Measurements from ENCODE around the gene SLC16A9. TPM values are rescaled to one million over a fixed set of nuclear protein-coding genes. Genes with fewer than 3 reads are reported as not detected.

The SLC16A9 gene
- total RNA-seq, 1 experiment from 2014 or later: 5.9 TPM

DNA sequence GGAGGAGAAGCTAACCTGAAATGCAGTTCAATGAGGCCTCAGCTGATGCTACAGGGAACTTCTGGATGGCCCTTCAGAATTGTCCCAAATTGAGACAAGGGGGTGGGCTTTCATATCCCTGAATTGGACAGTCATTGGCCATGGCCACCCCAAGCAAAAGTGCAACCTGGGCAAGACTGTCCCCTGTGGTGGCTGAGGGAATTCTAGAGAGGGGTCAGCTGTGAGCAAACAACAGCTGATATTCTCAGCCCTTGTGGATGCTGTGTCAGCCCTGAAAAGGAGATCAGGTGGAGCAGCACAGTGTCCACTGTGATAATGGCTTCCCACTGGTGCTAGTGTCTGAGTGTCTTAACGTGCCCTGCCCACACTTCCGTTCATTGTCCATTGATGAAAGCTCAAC is 76.6 kb downstream of the SLC16A9 start:
- no peaks in the 10 kb centered on the region for H3K36me3 ChIP-seq (ENCODE audit: control insufficient read depth in 1 of 2, insufficient read depth in 2 of 2, low read length in 2 of 2)
- DNase-seq (ENCODE audit: low read depth, low spot score) (no peak), ATAC-seq (peak; percentile 75)
- POLR2A ChIA-PET: no interaction called here
- no peak overlapping the region for H3K4me2 ChIP-seq (ENCODE audit: low read length)
- no peak for TF ChIP-seq SRF (IDR thresholded peaks at IDR 0.05; ENCODE audit: low read depth)
- TF ChIP-seq CEBPB (IDR thresholded peaks at IDR 0.05; ENCODE audit: low read depth): no peak
- no peak for TF ChIP-seq RAD21 (IDR thresholded peaks at IDR 0.05; ENCODE audit: low read depth)
- TF ChIP-seq CTCF (IDR thresholded peaks at IDR 0.05 in 2 of 3, conservative IDR thresholded peaks at IDR 0.05 in 1 of 3; ENCODE audit: borderline replicate concordance in 1 of 3, insufficient read depth in 1 of 3, low read depth in 2 of 3, low read length in 2 of 3): peak in 2 of 3 experiments; percentile 28 to 37; a peak in 4 of 6 replicates
- no peaks in the 10 kb centered on the region for H3K9me2 ChIP-seq (ENCODE audit: insufficient read depth)
- no peak overlapping the region for H3K9ac ChIP-seq (ENCODE audit: low read length)
- H3K4me1 ChIP-seq (ENCODE audit: control insufficient read depth in 1 of 2, insufficient read depth in 2 of 2, low read length in 2 of 2): no peaks in the 10 kb centered on the region
- no peaks in the 10 kb centered on the region for H3K9me3 ChIP-seq (ENCODE audit: control insufficient read depth in 1 of 2, insufficient read depth in 1 of 2, low read depth in 1 of 2, low read length in 2 of 2)
- RAD21 ChIA-PET (ENCODE audit: low non-redundant PET in 1 of 2, low total read pairs in 2 of 2, uncharacterized antibody in 2 of 2, unreplicated experiment in 2 of 2): interaction anchor here in 1 of 2 experiments (0.6 kb wide), 1 partner anchor 420 kb away, joined by 3 read pairs; no protein-coding TSS in a partner anchor
- H3K27me3 ChIP-seq (ENCODE audit: insufficient read depth, low read length): no peaks in the 10 kb centered on the region
- H3K79me2 ChIP-seq (ENCODE audit: insufficient read depth, low read length): no peaks in the 10 kb centered on the region
- no peak overlapping the region for H3K27ac ChIP-seq (ENCODE audit: low read depth, low read length)
- H3K4me3 ChIP-seq (replicated peaks in 1 of 2; ENCODE audit: low read depth in 1 of 2, low read length in 2 of 2): no peak overlapping the region
- intact Hi-C loops (cut with micrococcal nuclease): no loop called here
- CTCF ChIA-PET: interaction anchor here (1.0 kb wide), 1 partner anchor 11 kb away, joined by 5 read pairs; no protein-coding TSS in a partner anchor
- no peaks in the 10 kb centered on the region for H4K20me1 ChIP-seq (ENCODE audit: insufficient read depth)
- no TSS peak for BruUV-seq (replicated peaks)
- H2AFZ ChIP-seq (ENCODE audit: low read depth, low read length, poor library complexity, severe bottlenecking): no peak overlapping the region

- H3K4me1 ChIP-seq (ENCODE audit: control insufficient read depth in 1 of 2, insufficient read depth in 2 of 2, low read length in 2 of 2): no peaks in the 10 kb centered on the region
- BruUV-seq (replicated peaks): no TSS peak
- H3K9ac ChIP-seq (ENCODE audit: low read length): no peak overlapping the region
- H3K4me2 ChIP-seq (ENCODE audit: low read length): no peak overlapping the region
- DNase-seq (ENCODE audit: low read depth, low spot score): no peak
- H3K4me3 ChIP-seq (replicated peaks in 1 of 2; ENCODE audit: low read depth in 1 of 2, low read length in 2 of 2): no peak overlapping the region
- H3K9me3 ChIP-seq (ENCODE audit: control insufficient read depth in 1 of 2, insufficient read depth in 1 of 2, low read depth in 1 of 2, low read length in 2 of 2): no peaks in the 10 kb centered on the region
- no peaks in the 10 kb centered on the region for H3K79me2 ChIP-seq (ENCODE audit: insufficient read depth, low read length)
- no peaks in the 10 kb centered on the region for H3K36me3 ChIP-seq (ENCODE audit: control insufficient read depth in 1 of 2, insufficient read depth in 2 of 2, low read length in 2 of 2)
- RAD21 ChIA-PET (ENCODE audit: low non-redundant PET in 1 of 2, low total read pairs in 2 of 2, uncharacterized antibody in 2 of 2, unreplicated experiment in 2 of 2): no interaction called here
- intact Hi-C loops (cut with micrococcal nuclease): no loop called here
- no peaks in the 10 kb centered on the region for H3K27me3 ChIP-seq (ENCODE audit: insufficient read depth, low read length)
- POLR2A ChIA-PET: no interaction called here
- no peak for ATAC-seq
- H4K20me1 ChIP-seq (ENCODE audit: insufficient read depth): no peaks in the 10 kb centered on the region
- H2AFZ ChIP-seq (ENCODE audit: low read depth, low read length, poor library complexity, severe bottlenecking): no peak overlapping the region
- H3K27ac ChIP-seq (ENCODE audit: low read depth, low read length): no peak overlapping the region
- H3K9me2 ChIP-seq (ENCODE audit: insufficient read depth): no peaks in the 10 kb centered on the region
- CTCF ChIA-PET: no interaction called here
- TF ChIP-seq YY1 (IDR thresholded peaks at IDR 0.05; ENCODE audit: extremely low read depth, insufficient replicate concordance, low read depth, low read length) (no peak), SP1 (IDR thresholded peaks at IDR 0.05; ENCODE audit: low read depth) (no peak), POLR2AphosphoS5 (IDR thresholded peaks at IDR 0.05; ENCODE audit: low read depth, low read length) (no peak), CEBPB (IDR thresholded peaks at IDR 0.05; ENCODE audit: low read depth) (no peak), TCF7L2 (IDR thresholded peaks at IDR 0.05; ENCODE audit: borderline replicate concordance, extremely low read depth, insufficient read depth, insufficient read length) (no peak), JUND (IDR thresholded peaks at IDR 0.05) (no peak)
- TF ChIP-seq, protein P1, sequence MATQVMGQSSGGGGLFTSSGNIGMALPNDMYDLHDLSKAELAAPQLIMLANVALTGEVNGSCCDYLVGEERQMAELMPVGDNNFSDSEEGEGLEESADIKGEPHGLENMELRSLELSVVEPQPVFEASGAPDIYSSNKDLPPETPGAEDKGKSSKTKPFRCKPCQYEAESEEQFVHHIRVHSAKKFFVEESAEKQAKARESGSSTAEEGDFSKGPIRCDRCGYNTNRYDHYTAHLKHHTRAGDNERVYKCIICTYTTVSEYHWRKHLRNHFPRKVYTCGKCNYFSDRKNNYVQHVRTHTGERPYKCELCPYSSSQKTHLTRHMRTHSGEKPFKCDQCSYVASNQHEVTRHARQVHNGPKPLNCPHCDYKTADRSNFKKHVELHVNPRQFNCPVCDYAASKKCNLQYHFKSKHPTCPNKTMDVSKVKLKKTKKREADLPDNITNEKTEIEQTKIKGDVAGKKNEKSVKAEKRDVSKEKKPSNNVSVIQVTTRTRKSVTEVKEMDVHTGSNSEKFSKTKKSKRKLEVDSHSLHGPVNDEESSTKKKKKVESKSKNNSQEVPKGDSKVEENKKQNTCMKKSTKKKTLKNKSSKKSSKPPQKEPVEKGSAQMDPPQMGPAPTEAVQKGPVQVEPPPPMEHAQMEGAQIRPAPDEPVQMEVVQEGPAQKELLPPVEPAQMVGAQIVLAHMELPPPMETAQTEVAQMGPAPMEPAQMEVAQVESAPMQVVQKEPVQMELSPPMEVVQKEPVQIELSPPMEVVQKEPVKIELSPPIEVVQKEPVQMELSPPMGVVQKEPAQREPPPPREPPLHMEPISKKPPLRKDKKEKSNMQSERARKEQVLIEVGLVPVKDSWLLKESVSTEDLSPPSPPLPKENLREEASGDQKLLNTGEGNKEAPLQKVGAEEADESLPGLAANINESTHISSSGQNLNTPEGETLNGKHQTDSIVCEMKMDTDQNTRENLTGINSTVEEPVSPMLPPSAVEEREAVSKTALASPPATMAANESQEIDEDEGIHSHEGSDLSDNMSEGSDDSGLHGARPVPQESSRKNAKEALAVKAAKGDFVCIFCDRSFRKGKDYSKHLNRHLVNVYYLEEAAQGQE (IDR thresholded peaks at IDR 0.05; ENCODE audit: low read depth): no peak
Observed at GRCh38 chr10:59631882-59632807, 77.5 kb downstream of the SLC16A9 start.
